ACHN (cell line): ENCODE results near the gene ESX1.
"Not testable (repeated sequence)": the region's sequence is repeated elsewhere in the genome, so short reads cannot be mapped to it uniquely, and the experiment has no call there.

Experiments used
- DNase-seq: peaks from one replicate; pipeline ENCODE4 v3.0.0-alpha.2; 2015
- in situ Hi-C: cut with HindIII; loops from 2 replicates; pipeline ENCODE4 v1.10.0; 2017; ENCODE audit warnings: low sequenced_read_pairs, low pct_ligation_motif_present, low pct_unique_long_range_greater_than_20kb

ESX1 gene

DNA sequence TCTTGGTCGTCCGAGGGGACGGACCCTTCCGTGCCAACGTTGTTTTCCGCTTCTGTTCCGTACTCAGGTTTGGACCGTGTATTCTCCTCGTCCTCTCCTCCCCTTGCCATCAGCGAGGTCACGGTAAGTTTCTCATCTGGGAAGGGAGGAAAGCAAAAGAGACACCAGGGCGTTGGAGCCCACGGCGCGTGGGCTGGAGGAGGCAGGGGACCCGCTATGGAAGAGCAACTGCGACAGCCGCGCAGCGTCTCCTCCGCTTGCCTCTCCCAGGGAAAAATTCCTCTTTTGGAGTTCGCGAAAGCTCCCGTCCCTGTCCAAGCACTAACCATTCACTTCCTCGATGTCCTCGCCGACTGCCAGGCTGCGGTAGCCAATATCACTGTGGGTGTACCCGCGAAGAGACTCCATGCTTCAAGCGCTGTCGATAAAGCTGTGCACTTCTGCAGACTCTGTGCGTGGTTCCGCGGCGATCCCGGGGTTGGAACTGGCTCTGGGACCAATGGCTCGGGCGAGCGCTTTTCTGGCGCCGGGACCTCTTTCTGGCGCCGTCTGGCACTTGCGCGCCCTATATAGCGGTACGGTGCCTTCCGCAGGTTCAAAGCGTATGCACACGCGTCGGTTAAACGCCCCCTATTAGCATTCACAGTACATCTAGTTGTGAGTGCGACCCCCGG lies at the start of gene ESX1:
Gene ESX1 (minus strand): TSS at position 492 of the 674 bp plus-strand sequence. CDS start 84 bp downstream, at position 408.
- no peak for DNase-seq
- in situ Hi-C loops, result no loop called here

DNA sequence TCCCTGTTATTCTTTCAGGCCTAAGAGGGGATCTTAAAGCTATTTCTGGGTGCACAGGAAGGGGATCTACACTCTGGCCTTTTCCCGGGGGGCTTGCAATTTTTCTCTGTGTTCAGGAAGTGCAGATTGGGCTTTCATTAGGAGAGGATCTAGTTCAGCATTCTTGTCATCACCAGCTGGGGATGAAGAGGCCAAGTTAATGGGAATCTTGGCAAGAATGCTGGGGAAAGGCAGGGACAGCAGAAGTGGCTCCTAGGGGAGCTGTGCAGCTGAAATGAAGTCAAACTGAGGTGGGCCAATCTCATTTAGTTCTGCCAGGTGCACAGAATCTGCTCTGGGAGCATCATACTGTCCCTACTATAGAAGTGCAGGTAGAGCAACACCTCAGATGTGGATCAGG lies 40.9 kb upstream of the ESX1 start:
- in situ Hi-C loops, result no loop called here
- DNase-seq, result no peak

DNA sequence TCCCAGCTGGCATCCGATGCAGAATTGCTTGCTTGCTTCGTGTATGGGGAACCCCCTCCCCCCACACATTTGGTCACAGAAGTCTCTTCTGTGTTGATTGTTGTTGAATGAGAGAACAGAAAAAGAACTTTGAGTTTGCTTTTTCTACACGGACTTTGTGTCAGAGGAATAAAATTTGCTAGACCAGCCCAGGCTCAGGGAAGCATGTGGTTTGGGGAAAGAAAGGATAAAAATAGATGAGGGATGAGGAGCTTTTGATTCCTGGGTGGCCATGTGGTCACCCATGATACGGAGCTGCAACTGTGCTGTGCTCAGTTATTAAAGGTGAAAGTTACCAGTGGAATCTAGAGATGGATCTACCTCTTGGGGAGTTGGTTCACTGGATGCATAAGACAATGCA lies 34.2 kb upstream of the ESX1 start:
- in situ Hi-C loops, result no loop called here
- no peak for DNase-seq

DNA sequence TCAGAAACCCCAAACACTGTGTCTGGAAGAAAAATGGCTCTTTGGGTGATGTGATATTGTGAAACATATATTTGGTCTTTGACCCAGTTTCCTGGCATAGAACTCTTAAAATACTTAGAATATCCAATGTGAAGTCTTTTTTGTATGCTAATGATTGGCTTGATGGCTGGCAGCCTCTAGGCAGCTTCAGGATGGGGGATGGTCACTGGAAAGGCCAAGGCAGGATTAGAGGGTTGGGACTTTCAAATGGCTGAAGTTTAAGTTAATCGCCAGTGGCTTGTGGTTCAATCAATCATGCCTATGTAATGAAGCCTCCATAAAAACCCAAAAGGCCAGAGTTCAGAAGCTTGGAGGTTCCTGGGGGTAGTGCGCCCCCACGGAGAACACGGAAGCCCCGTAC lies 33.5 kb upstream of the ESX1 start:
- no peak for DNase-seq
- in situ Hi-C loops, result no loop called here

DNA sequence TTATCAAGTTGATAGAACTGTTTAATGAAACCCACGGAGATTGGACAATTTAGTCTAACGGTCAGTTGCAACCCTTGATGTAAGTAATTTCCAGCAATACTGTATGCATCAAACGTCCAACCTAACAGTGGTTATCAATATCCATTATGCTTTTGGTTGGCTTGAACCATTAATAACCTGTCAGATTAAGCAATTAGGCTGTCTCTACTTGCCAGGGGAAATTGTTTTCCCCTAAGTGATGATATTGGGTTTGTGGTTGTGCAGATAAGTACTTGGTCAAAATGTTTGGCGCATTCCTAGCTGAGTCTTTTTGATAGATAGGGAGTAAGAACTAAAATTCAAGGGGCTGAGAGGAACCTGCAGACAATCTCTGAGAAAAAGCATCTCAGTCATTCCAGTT lies 30.5 kb upstream of the ESX1 start:
- in situ Hi-C loops, result no loop called here
- no peak for DNase-seq

DNA sequence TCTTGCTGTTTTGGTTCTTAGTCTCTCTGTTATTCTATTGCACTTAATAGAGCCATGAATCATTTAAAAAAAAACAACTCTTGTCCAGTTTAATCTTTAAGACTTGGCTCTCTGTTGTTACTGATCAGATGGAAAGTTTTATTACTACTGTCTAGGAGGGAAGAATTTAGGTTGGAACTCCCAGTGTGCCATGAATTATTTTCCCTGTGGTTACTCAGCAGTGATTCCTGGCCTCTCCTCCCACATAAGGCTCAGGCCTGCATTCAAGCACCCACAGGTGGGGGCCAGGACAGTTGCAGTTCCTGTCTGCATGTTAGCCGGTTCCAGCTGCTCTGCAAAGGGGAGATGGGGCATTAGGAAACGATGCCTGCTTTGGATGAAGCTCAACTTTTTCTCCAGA lies 29.8 kb upstream of the ESX1 start:
- in situ Hi-C loops, result no loop called here
- no peak for DNase-seq

DNA sequence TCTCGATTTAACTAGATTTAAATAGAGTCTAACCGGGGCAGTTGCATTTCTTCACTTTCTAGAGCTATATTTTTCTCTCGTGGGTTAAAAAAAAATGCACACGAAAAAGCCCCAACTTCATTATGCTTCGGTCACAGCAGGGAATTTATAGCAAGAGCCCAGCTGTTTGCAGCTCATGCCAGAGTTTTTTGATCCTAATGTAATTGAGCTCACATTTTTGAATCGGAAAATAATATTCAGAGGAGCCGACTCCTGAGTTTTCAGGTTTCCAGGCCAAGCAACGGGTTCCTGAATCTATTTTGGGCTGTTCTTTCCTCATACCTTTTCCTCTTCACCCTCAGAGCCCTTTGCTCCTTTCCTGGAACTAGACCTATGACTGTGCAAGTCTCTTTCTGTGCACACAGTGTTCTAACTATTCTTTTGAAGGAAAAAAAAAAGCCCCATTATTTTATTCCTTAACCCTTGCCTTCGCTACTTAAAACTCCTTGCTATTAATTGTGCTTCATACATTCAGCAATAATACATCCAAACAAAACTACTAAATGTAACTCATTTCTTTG lies 27.5 kb upstream of the ESX1 start:
- no peak for DNase-seq
- in situ Hi-C loops, result no loop called here

DNA sequence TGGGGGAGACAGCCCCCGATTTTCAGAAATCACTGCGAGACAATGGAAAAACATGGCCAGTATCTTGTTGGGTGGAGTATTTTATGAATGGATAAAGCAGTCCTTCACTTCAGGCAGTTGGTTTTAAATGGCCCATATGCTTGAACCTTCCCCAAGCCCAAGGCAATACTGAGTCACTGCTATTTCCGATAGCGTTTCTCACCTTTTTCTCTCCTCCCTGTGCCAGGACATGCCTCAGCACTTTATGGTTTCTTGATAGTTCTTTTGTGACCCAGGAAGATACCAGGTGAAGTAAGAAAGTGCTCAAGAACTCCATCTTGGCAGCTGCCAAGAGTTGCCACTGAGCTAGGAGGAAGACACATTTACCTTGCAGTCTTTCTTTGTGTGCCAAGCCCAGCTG lies 26.8 kb upstream of the ESX1 start:
- no peak for DNase-seq
- in situ Hi-C loops, result no loop called here

DNA sequence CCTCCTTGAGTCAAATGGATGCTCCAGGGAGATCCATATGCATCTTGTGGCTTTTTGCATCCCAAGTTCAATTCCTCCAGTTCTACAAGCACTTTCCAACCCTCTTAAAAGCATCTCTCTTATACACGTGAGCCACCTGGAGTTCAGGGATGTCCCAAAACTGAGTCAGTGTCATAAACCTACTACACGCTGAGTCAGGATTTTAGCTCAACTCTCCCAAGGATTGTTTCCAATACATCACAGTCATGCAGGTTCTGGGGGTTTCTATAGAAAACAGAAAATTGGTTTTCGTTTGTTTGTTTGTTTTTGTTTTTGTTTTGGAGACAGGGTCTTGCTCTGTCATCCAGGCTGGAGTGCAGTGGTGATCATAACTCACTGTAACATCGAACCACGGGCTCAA lies 25.9 kb upstream of the ESX1 start:
- DNase-seq, result no peak
- in situ Hi-C loops, result no loop called here

DNA sequence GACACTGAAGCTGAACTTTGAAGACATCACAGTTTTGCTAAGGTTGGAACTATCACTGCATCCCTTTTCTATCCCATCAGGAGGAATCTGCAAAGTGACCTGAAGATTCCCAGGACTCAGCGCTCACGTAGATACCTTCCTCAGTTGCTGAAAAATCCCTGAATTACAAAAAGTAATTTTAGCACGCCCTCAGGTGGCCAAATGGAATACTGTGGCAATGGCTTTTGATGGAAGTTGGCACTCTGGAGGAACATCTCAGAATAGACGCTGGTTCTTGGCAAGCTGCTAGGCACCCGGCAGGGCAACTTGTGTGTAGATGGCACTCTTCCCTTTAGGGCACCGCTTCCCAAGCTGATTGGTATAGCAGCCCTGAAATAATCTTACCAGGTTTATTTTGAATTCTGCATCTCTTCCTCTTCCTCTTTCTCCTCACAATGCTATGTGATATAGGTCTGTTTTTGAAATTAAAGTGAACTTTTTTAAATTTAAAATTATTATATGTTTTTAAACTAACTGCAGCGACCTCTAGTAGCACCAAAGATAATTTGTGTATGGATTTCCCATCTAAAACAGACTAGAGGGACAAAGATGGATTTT lies 16.3 kb upstream of the ESX1 start:
- in situ Hi-C loops, result no loop called here
- peak; percentile 52 for DNase-seq

DNA sequence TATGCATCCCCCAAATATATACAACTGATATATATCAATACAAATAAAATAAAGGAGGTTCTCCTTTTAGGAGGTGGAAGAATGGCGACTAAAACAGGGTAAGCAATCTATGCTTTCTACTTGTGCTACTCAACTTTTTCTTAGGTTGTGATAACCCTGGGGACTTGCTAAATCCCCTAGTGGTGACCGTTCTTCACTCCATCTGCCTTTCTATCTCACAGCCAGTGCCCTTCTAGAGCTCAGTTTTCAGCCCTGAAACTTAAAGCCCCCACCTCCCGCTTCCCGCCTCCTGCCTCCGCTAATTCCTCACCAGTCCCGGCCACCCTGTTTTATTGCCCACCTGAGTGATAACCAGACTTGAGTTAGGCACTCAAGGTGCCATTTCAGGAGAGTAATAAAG lies 15.5 kb upstream of the ESX1 start:
- in situ Hi-C loops, result no loop called here
- no peak for DNase-seq

DNA sequence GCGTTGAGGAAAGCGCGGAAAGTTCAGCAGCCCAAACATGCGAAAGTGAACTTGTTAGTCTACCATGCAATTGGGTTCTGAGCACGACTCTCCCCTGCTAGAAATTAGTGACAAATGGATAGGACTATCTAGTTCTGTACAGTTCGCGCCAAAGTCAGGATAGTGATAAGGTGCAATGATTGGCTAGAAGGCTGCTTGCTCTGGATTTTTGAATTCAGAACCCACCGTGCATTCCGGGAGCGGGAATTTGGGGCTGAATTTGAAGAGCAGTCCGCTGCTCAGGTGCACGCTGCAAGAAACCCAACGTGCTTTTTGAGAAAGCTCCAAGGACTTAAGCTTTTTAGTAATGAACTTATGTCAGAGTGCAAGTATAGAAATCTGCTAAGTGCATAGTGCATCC lies 732 bp upstream of the ESX1 start:
- in situ Hi-C loops, result no loop called here
- DNase-seq, result no peak

DNA sequence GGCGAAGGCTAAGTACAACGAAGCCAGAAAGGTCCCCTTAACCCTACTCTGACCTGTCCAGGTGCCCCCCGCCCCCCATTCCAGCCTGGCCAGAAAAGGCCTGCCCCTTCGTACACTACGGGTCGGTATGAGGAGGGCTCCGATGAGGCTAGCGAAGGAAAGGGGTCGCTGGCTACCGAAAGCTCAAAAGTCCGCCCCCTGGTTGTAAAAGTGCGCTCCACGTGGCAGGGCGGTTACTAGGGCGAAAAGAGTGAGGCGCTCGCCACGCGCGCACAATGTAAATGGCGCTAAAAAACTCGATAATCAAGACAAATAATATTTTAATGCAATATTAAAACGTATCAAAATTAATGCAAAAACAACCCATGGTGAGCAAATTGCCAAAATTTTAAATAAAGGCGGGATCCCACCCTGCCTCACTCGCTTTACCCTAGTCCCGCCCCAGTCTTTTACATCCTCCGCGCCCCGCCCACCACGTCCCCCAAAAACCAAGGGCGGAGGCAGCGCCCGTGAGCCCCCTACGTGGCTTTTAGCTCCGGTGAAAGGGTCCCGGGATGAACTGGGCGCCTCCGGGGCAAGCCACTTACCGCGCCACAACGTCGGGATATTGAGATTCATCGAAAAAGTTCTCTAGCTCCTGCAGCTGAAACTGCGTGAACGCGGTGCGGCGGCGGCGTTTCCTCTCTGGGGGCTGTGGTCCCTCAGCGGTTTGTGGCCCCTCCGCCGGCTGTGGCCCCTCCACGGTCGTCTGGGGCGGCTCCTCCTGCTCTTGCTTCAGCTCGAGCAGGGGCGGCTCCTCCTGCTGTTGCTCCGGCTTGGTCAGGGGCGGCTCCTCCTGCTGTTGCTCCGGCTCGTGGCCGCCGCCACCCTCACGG lies 929 bp downstream of the ESX1 start:
- in situ Hi-C loops, result no loop called here
- DNase-seq, result no peak

DNA sequence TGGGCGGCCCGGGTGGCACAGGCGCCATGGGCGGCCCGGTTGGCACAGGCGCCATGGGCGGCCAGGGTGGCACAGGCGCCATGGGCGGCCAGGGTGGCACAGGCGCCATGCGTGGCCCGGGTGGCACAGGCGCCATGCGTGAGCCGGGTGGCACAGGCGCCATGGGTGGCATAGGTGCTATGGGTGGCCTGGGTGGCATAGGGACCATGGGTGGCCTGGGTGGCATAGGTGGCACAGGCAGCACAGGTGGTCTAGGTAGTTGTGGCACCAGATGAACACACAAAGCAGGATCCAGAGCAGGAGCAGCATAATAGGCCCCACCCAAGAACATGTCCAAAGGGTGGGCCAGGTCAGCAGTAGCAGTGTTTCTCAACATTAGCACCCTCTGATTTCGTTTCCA lies 4.3 kb downstream of the ESX1 start:
- no peak for DNase-seq
- in situ Hi-C loops, result no loop called here

DNA sequence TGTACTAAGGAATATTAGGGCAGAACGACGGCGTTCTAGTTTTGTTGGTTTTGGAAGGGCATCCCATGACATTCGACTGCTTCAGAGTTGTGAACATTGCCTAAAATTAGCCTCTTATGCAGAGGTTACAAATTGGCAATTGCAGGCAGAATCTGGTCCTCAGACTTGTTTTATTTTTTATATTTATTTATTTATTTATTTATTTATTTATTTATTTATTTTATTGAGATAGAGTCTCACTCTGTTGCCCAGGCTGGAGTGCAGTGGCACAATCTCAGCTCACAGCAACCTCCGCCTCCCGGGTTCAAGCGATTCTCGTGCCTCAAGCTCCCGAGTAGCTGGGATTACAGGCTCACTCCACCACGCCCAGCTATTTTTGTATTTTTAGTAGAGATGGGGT lies 24.7 kb downstream of the ESX1 start:
- in situ Hi-C loops, DNase-seq: not testable (repeated sequence)

DNA sequence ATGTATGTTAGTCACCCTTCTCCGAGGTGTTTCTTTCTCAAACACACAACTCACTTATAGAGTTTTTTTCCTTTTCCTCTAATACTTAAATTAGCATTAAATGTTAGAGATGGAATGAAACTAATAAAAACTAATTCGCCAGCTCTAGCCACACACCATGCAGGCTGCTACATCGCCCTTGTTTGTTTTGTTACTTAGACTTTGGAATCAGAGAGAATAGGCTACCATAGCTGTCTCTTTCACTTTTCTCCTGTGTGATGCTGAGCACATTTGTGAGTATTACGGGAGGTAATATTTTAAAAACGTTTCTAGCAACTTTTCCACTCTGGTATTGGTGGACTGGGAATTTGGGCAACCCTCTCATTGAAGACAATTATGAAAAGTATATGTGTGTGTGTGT lies 43.5 kb downstream of the ESX1 start:
- in situ Hi-C loops, result no loop called here
- DNase-seq, result no peak

DNA sequence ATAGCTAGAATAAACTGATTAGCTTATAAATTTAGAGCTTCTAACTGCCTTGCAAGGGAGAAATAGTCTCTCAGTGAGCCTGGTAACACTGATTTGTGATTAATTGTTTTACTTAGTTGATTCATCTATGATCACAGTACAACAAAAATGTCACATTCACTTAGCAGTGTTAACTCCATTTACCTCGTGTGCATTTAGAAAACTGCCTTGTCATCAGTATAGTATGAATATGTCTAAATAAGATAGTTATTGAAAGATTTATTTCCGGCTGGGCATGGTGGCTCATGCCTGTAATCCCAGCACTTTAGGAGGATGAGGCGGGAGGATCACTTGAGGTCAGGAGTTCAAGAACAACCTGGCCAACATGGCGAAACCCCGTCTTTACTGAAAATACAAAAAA lies 49.2 kb downstream of the ESX1 start:
- in situ Hi-C loops, result no loop called here
- no peak for DNase-seq
